IMR-90 (cell line): Measurements from ENCODE around the gene NCKAP5.

Experiments used
- FOS ChIP-seq: fragments of 150-350 bp; IDR thresholded peaks from 2 replicates; pipeline ENCODE4 v1.6.1; 2016; ENCODE audit warnings: low read depth, low read length
- RAD21 ChIP-seq: IDR thresholded peaks from 2 replicates; pipeline ENCODE4 v1.6.1; 2012; ENCODE audit warnings: low read length, improper control_type of control experiment
- TF ChIP-seq, protein P1 (sequence below): conservative IDR thresholded peaks from 2 replicates; pipeline ENCODE4 v1.5.1; 2012; ENCODE audit warnings: mild to moderate bottlenecking, low read depth, low read length, improper control_type of control experiment

- TF ChIP-seq, protein P1, sequence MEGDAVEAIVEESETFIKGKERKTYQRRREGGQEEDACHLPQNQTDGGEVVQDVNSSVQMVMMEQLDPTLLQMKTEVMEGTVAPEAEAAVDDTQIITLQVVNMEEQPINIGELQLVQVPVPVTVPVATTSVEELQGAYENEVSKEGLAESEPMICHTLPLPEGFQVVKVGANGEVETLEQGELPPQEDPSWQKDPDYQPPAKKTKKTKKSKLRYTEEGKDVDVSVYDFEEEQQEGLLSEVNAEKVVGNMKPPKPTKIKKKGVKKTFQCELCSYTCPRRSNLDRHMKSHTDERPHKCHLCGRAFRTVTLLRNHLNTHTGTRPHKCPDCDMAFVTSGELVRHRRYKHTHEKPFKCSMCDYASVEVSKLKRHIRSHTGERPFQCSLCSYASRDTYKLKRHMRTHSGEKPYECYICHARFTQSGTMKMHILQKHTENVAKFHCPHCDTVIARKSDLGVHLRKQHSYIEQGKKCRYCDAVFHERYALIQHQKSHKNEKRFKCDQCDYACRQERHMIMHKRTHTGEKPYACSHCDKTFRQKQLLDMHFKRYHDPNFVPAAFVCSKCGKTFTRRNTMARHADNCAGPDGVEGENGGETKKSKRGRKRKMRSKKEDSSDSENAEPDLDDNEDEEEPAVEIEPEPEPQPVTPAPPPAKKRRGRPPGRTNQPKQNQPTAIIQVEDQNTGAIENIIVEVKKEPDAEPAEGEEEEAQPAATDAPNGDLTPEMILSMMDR, result peak; percentile 27; the same call in 1 of the 2 replicates
- TF ChIP-seq RAD21 (peak; percentile 19; the same call in 1 of the 2 replicates), FOS (no peak)
Measured at GRCh38 chr2:132676999-132677398, 891.3 kb downstream of the NCKAP5 start.
